Measurements from ENCODE around the gene MRPL19.
"Not testable (repeated sequence)": the region's sequence is repeated elsewhere in the genome, so short reads cannot be mapped to it uniquely, and the experiment has no call there.

Gene MRPL19

GRCh38 chr2:75616933-75617332 is 29.6 kb upstream of the MRPL19 start:
- DNase-seq, result no peak

- peak; percentile 5 for DNase-seq
These were observed 26.4 kb upstream of the MRPL19 start for GRCh38 chr2:75619956-75620740.

GRCh38 chr2:75621228-75621627 is 25.4 kb upstream of the MRPL19 start:
- no peak for DNase-seq

- DNase-seq, result no peak
These were observed 24.1 kb upstream of the MRPL19 start for GRCh38 chr2:75622500-75622899.

GRCh38 chr2:75622929-75623328 is 23.7 kb upstream of the MRPL19 start:
- DNase-seq, result no peak

- DNase-seq, result peak; percentile 83
These were observed 18.6 kb upstream of the MRPL19 start for GRCh38 chr2:75627902-75628504.

- DNase-seq, result no peak
These were observed 14.4 kb upstream of the MRPL19 start for GRCh38 chr2:75632091-75632701.

- no peak for DNase-seq
These were observed 13.8 kb upstream of the MRPL19 start for GRCh38 chr2:75632813-75633212.

- DNase-seq, result no peak
These were observed 13.0 kb upstream of the MRPL19 start for GRCh38 chr2:75633620-75634019.

- no peak for DNase-seq
These were observed 11.6 kb upstream of the MRPL19 start for GRCh38 chr2:75634945-75635344.

GRCh38 chr2:75637568-75637967 is 9.0 kb upstream of the MRPL19 start:
- DNase-seq, result no peak

- DNase-seq, result peak; percentile 35
These were observed 5.9 kb upstream of the MRPL19 start for GRCh38 chr2:75640621-75641121.

GRCh38 chr2:75641587-75641986 is 5.0 kb upstream of the MRPL19 start:
- DNase-seq, result no peak

- no peak for DNase-seq
These were observed 2.6 kb upstream of the MRPL19 start for GRCh38 chr2:75643980-75644379.

GRCh38 chr2:75645643-75646042 is 940 bp upstream of the MRPL19 start:
- no peak for DNase-seq

GRCh38 chr2:75646090-75646582 is 447 bp upstream of the MRPL19 start:
- DNase-seq, result no peak

GRCh38 chr2:75647771-75648170 is 1.2 kb downstream of the MRPL19 start:
- no peak for DNase-seq

- DNase-seq, result no peak
These were observed 7.4 kb downstream of the MRPL19 start for GRCh38 chr2:75654012-75654411.

GRCh38 chr2:75655861-75656260 is 9.3 kb downstream of the MRPL19 start:
- no peak for DNase-seq

- no peak for DNase-seq
These were observed 10.0 kb downstream of the MRPL19 start for GRCh38 chr2:75656563-75656962.

GRCh38 chr2:75657798-75658197 is 11.2 kb downstream of the MRPL19 start:
- no peak for DNase-seq

- no peak for DNase-seq
These were observed 20.3 kb downstream of the MRPL19 start for GRCh38 chr2:75666911-75667310.

- DNase-seq, result peak; percentile 49
These were observed 21.3 kb downstream of the MRPL19 start for GRCh38 chr2:75667884-75668283.

- DNase-seq, result not testable (repeated sequence)
These were observed 28.8 kb downstream of the MRPL19 start for GRCh38 chr2:75675423-75675822.

Data from kidney glomerular epithelial cell (primary cell).